SH-SY5Y (cell line): ENCODE data around the gene AGRN.

Source experiments
- GATA2 ChIP-seq: IDR thresholded peaks from 2 replicates; pipeline ENCODE4 v1.6.1; 2011; ENCODE audit warnings: mild to moderate bottlenecking, low read depth, low read length
- GATA3 ChIP-seq: IDR thresholded peaks from 2 replicates; pipeline ENCODE4 v1.6.1; 2011; ENCODE audit warnings: low read depth, mild to moderate bottlenecking, low read length, moderate library complexity

DNA sequence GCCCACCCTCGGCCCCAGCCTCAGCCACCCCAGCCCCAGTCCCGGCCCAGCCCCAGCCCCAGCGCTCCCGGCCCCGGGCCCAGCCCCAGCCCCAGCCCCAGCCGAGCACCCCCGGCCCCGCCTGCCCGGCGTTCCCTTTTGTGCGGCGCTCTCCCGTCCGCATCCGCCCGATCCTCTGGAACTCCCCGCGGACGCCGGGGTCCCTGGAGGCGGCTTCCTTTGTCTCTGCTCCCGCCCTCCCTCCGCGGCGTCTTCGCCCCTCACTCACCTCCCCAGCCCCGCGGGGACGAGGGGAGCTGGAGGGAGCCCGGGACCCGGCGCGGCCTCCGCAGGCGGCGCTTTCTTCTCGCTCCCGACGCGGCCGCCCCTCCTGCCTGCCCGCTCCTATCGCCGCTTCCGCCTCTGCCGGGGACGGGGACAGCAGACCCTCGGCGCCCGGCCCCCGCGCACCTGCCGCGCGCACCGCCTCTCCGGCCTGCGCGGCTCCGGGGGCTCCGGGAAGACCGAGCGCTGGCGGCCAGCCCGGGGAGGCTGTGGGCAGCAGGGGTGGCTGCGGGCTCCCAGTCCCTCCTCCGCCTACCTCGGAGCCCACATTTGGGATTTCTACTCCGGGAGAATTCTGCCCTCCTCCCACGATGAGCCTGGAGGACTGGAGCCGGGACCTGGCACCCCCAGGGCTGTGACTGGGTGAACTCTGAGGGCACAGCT is 14.0 kb downstream of the AGRN start:
- TF ChIP-seq GATA2, result no peak
- no peak for TF ChIP-seq GATA3
